EL (cell line): ENCODE measurements around the gene RGS9.

ENCODE experiments used
- DNase-seq: peaks from one replicate; pipeline ENCODE4 v3.0.0-alpha.2; 2016

RGS9 gene

DNA sequence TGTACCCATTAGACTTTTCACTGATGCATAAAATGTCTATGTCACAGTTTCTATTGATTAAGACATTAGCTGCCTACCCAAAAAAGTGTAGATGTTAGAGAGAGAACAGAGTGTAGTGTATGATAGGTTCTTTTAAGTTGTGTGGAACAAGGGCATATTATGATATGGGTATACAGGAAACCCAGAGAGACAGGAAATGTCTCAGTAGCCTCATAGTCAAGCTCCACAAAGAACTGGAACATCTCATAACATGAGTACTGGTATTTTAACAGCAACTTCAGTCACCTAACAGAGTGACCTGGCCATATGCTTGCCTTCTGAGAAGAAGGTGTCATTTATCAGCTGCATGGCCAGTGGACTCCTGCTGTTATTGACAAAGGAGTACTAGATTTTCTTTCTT is 128.1 kb downstream of the RGS9 start:
- DNase-seq: no peak

DNA sequence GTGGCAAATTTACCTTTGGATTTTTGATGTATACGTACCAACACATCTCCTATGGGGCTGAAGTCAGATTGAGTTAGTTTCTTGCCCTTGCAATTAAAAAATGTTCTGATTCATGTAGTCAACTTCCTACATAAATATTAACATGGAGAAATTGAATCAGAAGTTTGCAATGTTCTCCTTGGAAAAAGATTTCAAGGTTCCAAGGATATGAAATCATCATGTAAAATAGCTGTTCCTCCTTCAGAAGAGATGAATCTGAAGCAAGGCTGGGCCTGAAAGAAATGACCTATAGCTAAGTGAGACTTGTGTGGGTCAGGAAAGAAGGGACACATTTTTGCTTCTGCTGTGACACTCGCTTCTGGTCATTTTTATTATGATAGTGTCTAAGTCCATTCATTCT is 131.7 kb downstream of the RGS9 start:
- peak; percentile 55 for DNase-seq

DNA sequence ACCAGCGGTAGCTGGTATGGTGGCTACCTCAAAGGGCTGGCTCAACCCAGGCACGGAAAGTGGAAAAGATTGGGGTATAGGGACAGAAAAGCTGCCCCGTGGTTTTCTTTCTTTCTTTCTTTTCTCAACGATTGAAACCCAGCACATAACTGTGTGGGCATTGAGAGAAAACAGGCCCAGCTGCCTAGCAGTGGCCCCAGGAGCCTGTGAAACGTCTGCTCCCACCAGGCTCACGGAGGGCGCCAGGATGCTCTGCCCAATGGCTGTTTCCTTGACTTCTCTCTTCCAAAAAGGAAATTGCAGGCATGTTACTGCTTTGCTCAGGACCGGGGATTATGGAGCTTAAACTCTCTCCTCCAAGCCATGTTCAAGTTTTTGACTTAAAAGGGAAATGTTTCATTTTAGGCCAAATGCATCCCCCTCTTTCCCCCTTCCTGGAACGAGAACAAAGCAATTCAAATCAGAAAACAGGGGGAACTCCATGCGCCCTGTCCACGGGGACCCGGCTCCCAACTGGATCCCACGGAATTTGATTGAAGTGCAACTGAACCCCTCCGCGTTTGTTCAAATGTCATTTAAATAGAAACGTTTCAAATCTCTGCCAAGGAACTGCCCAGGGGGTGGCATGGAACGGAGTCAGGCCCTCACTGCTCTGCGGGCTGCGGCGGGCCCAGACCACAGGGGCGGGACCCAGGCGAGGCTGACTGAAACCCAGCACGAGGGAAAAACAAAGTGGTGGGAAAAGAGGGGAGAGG is 133.5 kb downstream of the RGS9 start:
- no peak for DNase-seq

DNA sequence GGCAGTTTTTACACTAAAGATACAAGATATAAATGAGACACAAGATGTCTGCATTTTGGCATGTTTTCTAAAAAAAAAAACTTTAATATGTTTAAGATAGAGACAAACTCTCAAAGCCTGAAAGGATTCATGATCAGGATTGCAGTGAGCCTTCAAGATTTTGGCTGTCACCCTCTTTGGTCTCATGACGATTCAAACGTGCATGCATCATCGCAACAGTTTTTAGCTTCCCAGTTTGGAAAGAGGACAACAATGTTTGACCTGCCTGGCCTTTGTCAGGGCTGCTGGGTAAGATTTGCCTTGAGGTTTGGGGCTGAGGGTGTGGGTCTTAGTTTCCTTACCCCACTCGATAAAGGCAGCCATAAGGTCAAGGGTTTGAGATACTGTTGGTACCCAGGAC is 134.1 kb downstream of the RGS9 start:
- DNase-seq: no peak
